Panc1 (cell line): ENCODE results near the gene CYP24A1. TPM values are rescaled to one million over a fixed set of nuclear protein-coding genes. Genes with fewer than 3 reads are reported as not detected.

Experiments
- ATAC-seq: fragments of 200-7000 bp; cut with Tn5 transposase; 2 replicates; pipeline ENCODE4 v1.9.1; 2020; ENCODE audit warnings: mild to moderate bottlenecking, moderate library complexity
- BruUV-seq: library from RNA; stranded (reverse); fragments of 400-500 nt; replicated peaks from 2 replicates; lab custom pipeline; 2021; lab: Mats Ljungman, UMichigan
- CTCF ChIA-PET: fragments of 300-600 bp; sonication (Branson Sonifier 250); formaldehyde crosslinking; loops from one replicate; lab custom pipeline; 2022; ENCODE audit warnings: antibody characterized with exemption; lab: Charles Lee
- POLR2A ChIA-PET: fragments of 300-600 bp; sonication (Branson Sonifier 250); formaldehyde crosslinking; loops from one replicate; lab custom pipeline; 2022; ENCODE audit warnings: antibody characterized with exemption; lab: Charles Lee
- DNase-seq: peaks from one replicate; pipeline ENCODE4 v3.0.0-alpha.2; 2010; ENCODE audit warnings: low read depth, low spot score
- H3K27ac ChIP-seq: 2 replicates; pipeline ENCODE4 v1.5.1; 2011; ENCODE audit warnings: mild to moderate bottlenecking, low read length, inconsistent platforms
- H3K27me3 ChIP-seq: fragments of 200-500 bp; sonication (Bioruptor generic); 2 replicates; pipeline ENCODE4 v1.6.0; 2014; ENCODE audit warnings: low read length, inconsistent platforms; ENCODE audit not compliant: control insufficient read depth, insufficient read depth
- H3K36me3 ChIP-seq: fragments of 200-500 bp; sonication (Bioruptor generic); 2 replicates; pipeline ENCODE4 v1.5.1; 2014; ENCODE audit warnings: inconsistent platforms, mild to moderate bottlenecking, low read length, moderate library complexity; ENCODE audit not compliant: control insufficient read depth, insufficient read depth
- H3K4me1 ChIP-seq: 2 replicates; pipeline ENCODE4 v1.5.1; 2011; ENCODE audit warnings: inconsistent platforms, mild to moderate bottlenecking, low read length, moderate library complexity; ENCODE audit not compliant: control insufficient read depth, insufficient read depth
- H3K4me3 ChIP-seq, 2 experiments: 2 replicates each; pipeline ENCODE4 v1.5.1; 2011 to 2012; ENCODE audit warnings: low read depth in 2 of 2, low read length in 2 of 2, mild to moderate bottlenecking in 2 of 2, inconsistent platforms in 1 of 2, moderate library complexity in 1 of 2
- H3K9me3 ChIP-seq: fragments of 200-500 bp; sonication (Bioruptor generic); 2 replicates; pipeline ENCODE4 v1.5.1; 2014; ENCODE audit warnings: low read depth, mild to moderate bottlenecking, inconsistent platforms, low read length, moderate library complexity; ENCODE audit not compliant: control insufficient read depth, insufficient read depth
- CTCF ChIP-seq: fragments of 450-650 bp; IDR thresholded peaks from 2 replicates; pipeline ENCODE4 v1.5.1; 2017; ENCODE audit warnings: mild to moderate bottlenecking
- POLR2AphosphoS5 ChIP-seq: IDR thresholded peaks from 2 replicates; pipeline ENCODE4 v1.6.1; 2012; ENCODE audit warnings: mild to moderate bottlenecking, low read depth, low read length, moderate library complexity
- REST ChIP-seq, 2 experiments: IDR thresholded peaks; 2 replicates each; pipeline ENCODE4 v1.6.1; 2011 to 2012; ENCODE audit warnings: low read depth in 2 of 2, control low read depth in 1 of 2, low read length in 1 of 2, mild to moderate bottlenecking in 1 of 2, moderate library complexity in 1 of 2; ENCODE audit not compliant: insufficient read depth in 1 of 2
- SIN3A ChIP-seq: IDR thresholded peaks from 2 replicates; pipeline ENCODE4 v1.6.1; 2012; ENCODE audit warnings: low read depth, mild to moderate bottlenecking, low read length, moderate library complexity, borderline replicate concordance; ENCODE audit not compliant: insufficient read depth
- TCF7L2 ChIP-seq: IDR thresholded peaks from 2 replicates; pipeline ENCODE4 v1.6.1; 2011; ENCODE audit warnings: mild to moderate bottlenecking, low read depth, low read length, inconsistent platforms
- in situ Hi-C: cut with HindIII; loops from 2 replicates; pipeline ENCODE4 v1.10.0; 2016; ENCODE audit warnings: low sequenced_read_pairs, low pct_unique_long_range_greater_than_20kb
- intact Hi-C: fragments of 100-400 bp; cut with micrococcal nuclease; formaldehyde crosslinking; loops from one replicate; pipeline ENCODE4 v1.10.0; 2022; ENCODE audit not compliant: unreplicated experiment
- total RNA-seq: library from RNA; stranded (reverse); gene quantifications from one replicate; pipeline ENCODE4 v1.2.1, GENCODE V29; 2021; ENCODE audit not compliant: unreplicated experiment

Gene CYP24A1
- total RNA-seq, 1 experiment from 2014 or later, result 3.0 TPM

GRCh38 chr20:54140486-54140885, 33.3 kb downstream of the CYP24A1 start:
- no peaks in the 10 kb centered on the region for H3K9me3 ChIP-seq
- H3K27me3 ChIP-seq, result no peaks in the 10 kb centered on the region; the same call in 1 of the 2 replicates
- ATAC-seq, result no peak
- POLR2A ChIA-PET, result no interaction called here
- in situ Hi-C loops (no loop called here), intact Hi-C loops (no loop called here)
- no peaks in the 10 kb centered on the region; the same call in 1 of the 2 replicates for H3K4me1 ChIP-seq
- CTCF ChIA-PET, result interaction anchor here (0.5 kb wide), 1 partner anchor 14 kb away, joined by 4 read pairs; no protein-coding TSS in a partner anchor
- no peak for DNase-seq
- TF ChIP-seq REST (IDR thresholded peaks at IDR 0.05; ENCODE audit: insufficient read depth in 1 of 2, low read depth in 2 of 2, low read length in 1 of 2) (no peak), CTCF (no peak), TCF7L2 (no peak), POLR2AphosphoS5 (no peak), SIN3A (no peak)
- H3K27ac ChIP-seq, result no peak overlapping the region
- no TSS peak for BruUV-seq
- H3K4me3 ChIP-seq, result no peak overlapping the region
- H3K36me3 ChIP-seq, result no peaks in the 10 kb centered on the region

GRCh38 chr20:54140067-54140466, 33.7 kb downstream of the CYP24A1 start:
- CTCF ChIA-PET, result no interaction called here
- no peak overlapping the region for H3K4me3 ChIP-seq
- POLR2A ChIA-PET, result no interaction called here
- no peaks in the 10 kb centered on the region; the same call in 1 of the 2 replicates for H3K27me3 ChIP-seq
- no peak overlapping the region for H3K27ac ChIP-seq
- H3K4me1 ChIP-seq, result no peaks in the 10 kb centered on the region; the same call in 1 of the 2 replicates
- no peak for TF ChIP-seq TCF7L2
- TF ChIP-seq CTCF, result no peak
- TF ChIP-seq REST (IDR thresholded peaks at IDR 0.05; ENCODE audit: insufficient read depth in 1 of 2, low read depth in 2 of 2, low read length in 1 of 2), result no peak
- TF ChIP-seq POLR2AphosphoS5, result no peak
- no peak for TF ChIP-seq SIN3A
- no peaks in the 10 kb centered on the region for H3K36me3 ChIP-seq
- in situ Hi-C loops, result no loop called here
- no peak for DNase-seq
- ATAC-seq, result no peak
- intact Hi-C loops, result no loop called here
- BruUV-seq, result no TSS peak
- no peaks in the 10 kb centered on the region for H3K9me3 ChIP-seq
